NCI-H446 (cell line): ENCODE data around the gene SLC25A22.

Experiments used
- DNase-seq, 2 experiments: peaks; one replicate each; lab custom pipeline; 2025; lab: John Stamatoyannopoulos, UW

SLC25A22 gene

GRCh38 chr11:803467-803742 is 5.3 kb upstream of the SLC25A22 start:
- no peak for DNase-seq

DNA sequence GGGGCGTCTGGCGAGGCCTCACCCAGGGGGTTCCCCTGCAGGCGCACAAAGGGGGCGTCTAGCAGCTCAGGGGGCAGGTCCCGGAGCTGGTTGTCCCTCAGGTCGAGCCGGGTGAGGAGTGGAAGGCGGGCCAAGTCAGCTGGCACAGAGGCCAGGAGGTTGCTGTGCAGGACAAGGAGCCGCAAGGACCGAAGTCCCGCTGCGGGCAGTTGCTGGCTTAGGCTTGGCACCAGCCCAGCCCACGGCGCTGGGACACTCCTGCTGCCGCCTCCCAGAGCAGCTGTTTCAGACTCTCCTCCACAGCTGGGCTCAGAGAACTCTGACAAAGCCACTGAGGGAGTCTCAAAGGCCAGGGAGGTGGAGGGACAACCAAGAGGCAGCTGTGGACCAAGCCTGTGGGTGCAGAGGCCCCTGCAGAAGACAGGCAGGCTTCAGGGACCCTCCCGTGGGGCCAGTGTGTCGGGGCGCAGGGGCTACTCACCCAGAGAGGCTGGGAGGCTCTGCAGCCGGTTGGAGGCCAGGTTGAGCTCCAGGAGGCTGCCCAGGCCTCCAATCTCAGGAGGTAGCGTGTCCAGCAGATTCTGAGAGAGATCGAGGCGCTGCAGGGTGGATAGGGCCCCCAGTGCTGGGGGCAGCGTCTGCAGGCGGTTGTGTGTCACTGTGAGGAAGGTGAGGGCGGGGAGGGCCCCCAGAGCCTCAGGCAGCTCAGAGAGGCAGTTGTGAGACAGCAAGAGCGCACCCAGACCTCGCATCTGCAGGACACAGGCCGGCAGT is 4.8 kb upstream of the SLC25A22 start:
- no peak for DNase-seq

DNA sequence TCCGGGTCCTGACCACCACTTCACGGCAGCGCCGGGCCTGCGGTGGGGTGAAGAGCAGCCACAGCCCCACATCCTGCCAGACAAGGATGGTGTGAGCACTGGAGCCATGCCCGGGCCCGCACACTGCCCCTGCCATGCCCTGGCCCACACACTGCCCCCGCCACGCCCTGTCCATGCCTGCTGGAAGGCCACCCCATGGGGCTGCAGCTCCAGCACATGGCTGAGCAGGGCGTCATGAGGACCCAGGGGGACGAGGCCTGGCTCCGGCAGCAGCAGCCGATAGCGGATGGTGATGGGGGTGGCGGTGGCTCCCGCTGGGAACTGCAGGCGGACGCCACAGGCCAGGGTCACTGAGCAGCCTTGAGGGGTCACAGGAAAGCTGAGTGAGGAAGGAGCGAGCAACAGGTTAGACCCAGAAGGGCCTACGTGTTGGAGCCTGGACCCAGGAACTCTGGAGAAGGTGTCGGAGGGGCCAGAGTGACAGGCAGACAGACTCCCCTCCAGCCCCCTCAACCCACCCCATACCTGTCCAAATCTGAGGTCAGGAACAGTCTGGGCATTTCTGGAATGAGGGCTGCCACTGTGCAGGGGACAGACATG is 4.0 kb upstream of the SLC25A22 start:
- no peak for DNase-seq

GRCh38 chr11:801097-801780 is 3.2 kb upstream of the SLC25A22 start:
- no peak for DNase-seq

DNA sequence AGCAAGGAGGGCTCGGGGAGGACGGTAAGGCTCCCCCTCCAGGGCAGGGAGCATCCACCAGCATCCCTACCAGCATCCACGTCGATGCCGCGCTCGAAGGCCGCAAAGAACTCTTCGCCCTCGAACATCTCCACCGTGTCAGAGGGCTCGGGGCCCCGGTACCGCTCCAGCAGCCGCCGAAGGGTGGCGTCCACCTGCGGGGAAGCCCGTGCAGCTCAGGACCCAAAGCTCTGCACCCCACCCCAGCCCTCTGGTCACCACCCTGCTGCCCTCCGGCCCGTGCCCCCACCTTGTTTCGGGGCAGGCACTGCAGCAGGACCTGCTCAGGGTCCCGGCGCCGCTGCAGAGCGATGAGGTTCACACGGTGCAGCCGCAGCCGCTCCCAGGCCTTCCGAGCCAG is 2.4 kb upstream of the SLC25A22 start:
- DNase-seq, result no peak

GRCh38 chr11:799641-800316 is 1.7 kb upstream of the SLC25A22 start:
- no peak for DNase-seq

- DNase-seq, result peak; percentile 74 to 83
These were observed 587 bp downstream of the SLC25A22 start for GRCh38 chr11:797296-798092.

GRCh38 chr11:796565-797295 is 1.4 kb downstream of the SLC25A22 start:
- no peak for DNase-seq

- DNase-seq, result no peak
These were observed 2.2 kb downstream of the SLC25A22 start for GRCh38 chr11:795634-796564.

- DNase-seq, result no peak
These were observed 3.1 kb downstream of the SLC25A22 start for GRCh38 chr11:794766-795633.

- no peak for DNase-seq
These were observed 3.9 kb downstream of the SLC25A22 start for GRCh38 chr11:794013-794765.

DNA sequence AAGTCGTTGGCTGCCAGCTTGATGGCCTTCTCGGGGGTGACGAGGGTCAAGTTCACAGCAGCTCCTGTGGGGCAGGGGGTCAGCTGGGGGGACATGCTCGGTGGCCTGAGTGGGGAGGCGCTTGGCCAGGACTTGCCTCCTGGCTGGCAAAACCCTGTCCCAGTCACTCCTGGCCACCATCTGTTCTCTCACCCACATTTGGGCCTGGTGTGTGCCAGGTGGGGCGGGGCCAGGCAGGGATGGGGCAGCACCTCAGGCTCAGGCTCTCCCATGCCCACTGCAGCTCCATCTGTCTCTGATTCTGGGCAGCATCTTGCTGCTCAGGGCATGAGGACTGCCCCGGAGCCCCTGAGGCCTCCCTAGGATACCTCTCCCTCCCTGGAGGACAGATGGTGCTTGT is 4.5 kb downstream of the SLC25A22 start:
- DNase-seq, result peak; percentile 71 to 89

GRCh38 chr11:792873-793272 is 5.2 kb downstream of the SLC25A22 start:
- DNase-seq, result no peak

DNA sequence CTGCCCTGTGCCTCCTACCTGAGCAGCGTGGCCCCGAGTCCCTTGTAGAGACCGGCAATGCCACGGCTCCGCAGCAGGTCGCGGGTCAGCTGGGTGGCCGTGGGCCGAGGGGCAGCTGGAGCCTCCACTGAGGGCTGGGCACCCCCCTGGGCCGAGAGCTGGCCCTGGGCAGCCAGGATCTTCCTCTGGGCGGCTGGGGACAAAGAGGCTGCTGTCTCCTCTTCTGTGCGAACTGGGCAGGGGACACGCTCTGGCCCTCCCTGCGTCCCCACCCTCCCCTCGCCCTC is 5.6 kb downstream of the SLC25A22 start:
- DNase-seq, result no peak

DNA sequence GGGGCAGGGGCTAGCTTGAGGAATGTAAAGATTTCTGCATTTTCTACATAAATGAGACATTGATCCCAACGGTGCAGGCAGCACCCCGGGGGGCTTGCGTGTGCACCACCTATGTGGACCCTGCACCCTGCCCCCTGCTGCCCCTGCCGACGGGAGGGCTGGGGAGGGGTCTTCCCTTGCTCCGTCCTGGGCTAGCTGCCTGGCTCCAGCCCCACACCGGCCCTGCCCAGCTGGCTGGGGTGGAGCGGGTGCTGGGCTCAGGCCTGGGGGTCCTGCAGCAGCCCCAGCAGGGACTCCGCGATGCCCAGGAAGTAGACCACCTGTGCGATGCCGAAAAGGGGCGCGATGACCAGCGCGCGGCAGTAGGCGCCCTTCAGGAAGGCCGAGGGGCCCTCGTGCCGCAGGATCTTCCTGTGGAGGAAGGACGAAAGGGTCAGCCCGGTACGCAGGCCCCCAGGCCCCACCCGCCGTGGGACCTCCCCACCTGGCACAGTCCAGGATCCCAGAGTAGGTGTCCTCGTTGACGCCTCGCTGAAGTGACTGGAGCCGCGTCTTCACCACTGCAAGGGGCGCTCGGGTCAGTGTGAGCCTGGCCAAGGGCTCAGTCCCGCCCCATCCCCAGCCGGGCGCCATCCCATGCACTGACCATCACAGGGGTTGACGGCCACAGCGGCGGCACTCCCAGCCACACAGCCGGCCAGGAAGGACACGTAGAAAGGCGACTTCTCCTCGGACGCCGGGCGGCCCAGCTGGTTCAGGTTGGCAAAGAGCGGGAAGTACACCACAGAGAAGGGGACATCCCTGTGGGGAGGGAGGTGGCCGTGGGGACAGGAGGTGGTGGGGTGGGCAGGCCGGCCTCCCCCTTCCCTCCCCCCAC is 6.2 kb downstream of the SLC25A22 start:
- no peak for DNase-seq

- no peak for DNase-seq
These were observed 7.1 kb downstream of the SLC25A22 start for GRCh38 chr11:790721-791564.

DNA sequence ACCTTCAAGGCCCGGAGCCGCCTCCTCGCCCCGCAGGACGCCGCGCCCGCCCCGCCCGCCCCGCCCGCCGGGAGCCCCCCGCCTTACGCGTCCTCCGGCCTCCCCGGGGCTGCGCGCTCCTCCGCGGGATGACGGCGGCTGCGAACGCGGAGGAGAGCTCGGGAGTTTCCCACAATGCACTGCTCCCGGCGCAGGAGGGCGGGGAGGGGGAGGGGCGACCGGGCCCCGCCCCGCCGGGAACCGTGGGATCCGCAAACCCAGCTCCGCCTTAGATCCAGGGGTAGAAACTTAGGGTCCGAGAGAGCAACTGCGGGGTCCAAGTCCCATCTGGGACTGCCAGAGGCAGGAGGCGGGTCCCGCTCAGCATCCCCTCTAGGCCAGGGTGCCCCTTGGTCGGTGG is 8.1 kb downstream of the SLC25A22 start, which contains the start of gene CEND1:
Gene CEND1 (minus strand): TSS at position 148 of the 400 bp plus-strand sequence. CDS start 1,514 bp downstream, outside the sequence.
- no peak for DNase-seq
